SK-N-SH treated with all-trans-retinoic acid at 6 μM for 48 hours (cell line): ENCODE results near the gene S100A8.

Experiments
- ATAC-seq: fragments of 200-7000 bp; cut with Tn5 transposase; 3 replicates; pipeline ENCODE4 v1.9.1; 2020; ENCODE audit warnings: mild to moderate bottlenecking, moderate library complexity
- ARNTL ChIP-seq: fragments of 450-650 bp; formaldehyde crosslinking; IDR thresholded peaks from 2 replicates; pipeline ENCODE4 v1.5.0; 2020; ENCODE audit warnings: low read depth, mild to moderate bottlenecking, moderate library complexity, borderline replicate concordance
- BACH2 ChIP-seq: fragments of 250-450 bp; sonication (Bioruptor Pico); IDR thresholded peaks from 2 replicates; pipeline ENCODE4 v1.9.0; 2021; ENCODE audit warnings: mild to moderate bottlenecking, borderline replicate concordance
- ESRRG ChIP-seq: fragments of 250-450 bp; sonication (Bioruptor Pico); IDR thresholded peaks from 2 replicates; pipeline ENCODE4 v1.6.1; 2021; ENCODE audit warnings: mild to moderate bottlenecking
- GLIS3 ChIP-seq: fragments of 250-450 bp; sonication (Bioruptor Pico); IDR thresholded peaks from 2 replicates; pipeline ENCODE4 v1.5.0; 2020; ENCODE audit warnings: mild to moderate bottlenecking, moderate library complexity
- ISL1 ChIP-seq: fragments of 250-450 bp; sonication (Bioruptor Pico); IDR thresholded peaks from 2 replicates; pipeline ENCODE4 v2.1.2; 2022; ENCODE audit warnings: mild to moderate bottlenecking, moderate library complexity
- PATZ1 ChIP-seq: fragments of 250-450 bp; sonication (Bioruptor Pico); IDR thresholded peaks from 2 replicates; pipeline ENCODE4 v1.8.0; 2020; ENCODE audit warnings: mild to moderate bottlenecking, moderate library complexity, borderline replicate concordance
- POU6F1 ChIP-seq: fragments of 250-450 bp; sonication (Bioruptor Pico); IDR thresholded peaks from 2 replicates; pipeline ENCODE4 v1.8.0; 2021; ENCODE audit warnings: low read depth, mild to moderate bottlenecking, moderate library complexity, borderline replicate concordance
- PPARA ChIP-seq: fragments of 250-450 bp; sonication (Bioruptor Pico); IDR thresholded peaks from 2 replicates; pipeline ENCODE4 v1.5.0; 2020; ENCODE audit warnings: mild to moderate bottlenecking, borderline replicate concordance
- RARB ChIP-seq: fragments of 250-450 bp; sonication (Bioruptor Pico); IDR thresholded peaks from 2 replicates; pipeline ENCODE4 v1.8.0; 2021; ENCODE audit warnings: mild to moderate bottlenecking, moderate library complexity
- TCF4 ChIP-seq: fragments of 250-450 bp; sonication (Bioruptor Pico); IDR thresholded peaks from 2 replicates; pipeline ENCODE4 v1.8.0; 2021; ENCODE audit warnings: mild to moderate bottlenecking, moderate library complexity, borderline replicate concordance
- TOX ChIP-seq: fragments of 250-450 bp; sonication (Bioruptor Pico); IDR thresholded peaks from 2 replicates; pipeline ENCODE4 v1.8.0; 2021; ENCODE audit warnings: mild to moderate bottlenecking, moderate library complexity, borderline replicate concordance
- TSHZ2 ChIP-seq: fragments of 250-450 bp; sonication (Bioruptor Pico); IDR thresholded peaks from 2 replicates; pipeline ENCODE4 v1.5.0; 2020; ENCODE audit warnings: mild to moderate bottlenecking, moderate library complexity
- ZFP3 ChIP-seq: fragments of 250-450 bp; sonication (Bioruptor Pico); IDR thresholded peaks from 2 replicates; pipeline ENCODE4 v1.5.0; 2020; ENCODE audit warnings: mild to moderate bottlenecking, moderate library complexity
- ZFP30 ChIP-seq: fragments of 450-650 bp; formaldehyde crosslinking; IDR thresholded peaks from 2 replicates; pipeline ENCODE4 v1.5.0; 2022; ENCODE audit warnings: mild to moderate bottlenecking, moderate library complexity
- ZNF565 ChIP-seq: fragments of 450-650 bp; formaldehyde crosslinking; conservative IDR thresholded peaks from 2 replicates; pipeline ENCODE4 v1.5.0; 2020; ENCODE audit warnings: low read depth, mild to moderate bottlenecking, moderate library complexity
- ZNF70 ChIP-seq: fragments of 450-650 bp; formaldehyde crosslinking; IDR thresholded peaks from 2 replicates; pipeline ENCODE4 v1.5.0; 2020; ENCODE audit warnings: mild to moderate bottlenecking, moderate library complexity
- ZNF8 ChIP-seq: fragments of 450-650 bp; formaldehyde crosslinking; IDR thresholded peaks from 2 replicates; pipeline ENCODE4 v1.5.0; 2020; ENCODE audit warnings: mild to moderate bottlenecking, moderate library complexity
- TF ChIP-seq, protein P1 (sequence below): fragments of 250-450 bp; sonication (Bioruptor Pico); IDR thresholded peaks from 2 replicates; pipeline ENCODE4 v1.5.1; 2020; ENCODE audit warnings: low read depth, mild to moderate bottlenecking, moderate library complexity

S100A8 gene

GRCh38 chr1:153387001-153387400, 3.9 kb downstream of the S100A8 start:
- ATAC-seq, result no peak
- TF ChIP-seq TCF4 (no peak), ZFP3 (CRISPR knock-in tag) (no peak), TSHZ2 (no peak), TOX (CRISPR knock-in tag) (no peak), PATZ1 (no peak), ESRRG (CRISPR knock-in tag) (no peak), ZNF565 (CRISPR knock-in tag) (no peak), ZNF70 (no peak)
- TF ChIP-seq, protein P1, sequence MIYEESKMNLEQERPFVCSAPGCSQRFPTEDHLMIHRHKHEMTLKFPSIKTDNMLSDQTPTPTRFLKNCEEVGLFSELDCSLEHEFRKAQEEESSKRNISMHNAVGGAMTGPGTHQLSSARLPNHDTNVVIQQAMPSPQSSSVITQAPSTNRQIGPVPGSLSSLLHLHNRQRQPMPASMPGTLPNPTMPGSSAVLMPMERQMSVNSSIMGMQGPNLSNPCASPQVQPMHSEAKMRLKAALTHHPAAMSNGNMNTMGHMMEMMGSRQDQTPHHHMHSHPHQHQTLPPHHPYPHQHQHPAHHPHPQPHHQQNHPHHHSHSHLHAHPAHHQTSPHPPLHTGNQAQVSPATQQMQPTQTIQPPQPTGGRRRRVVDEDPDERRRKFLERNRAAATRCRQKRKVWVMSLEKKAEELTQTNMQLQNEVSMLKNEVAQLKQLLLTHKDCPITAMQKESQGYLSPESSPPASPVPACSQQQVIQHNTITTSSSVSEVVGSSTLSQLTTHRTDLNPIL (CRISPR knock-in tag), result no peak
- TF ChIP-seq, all 23 proteins: peak for 0

- TF ChIP-seq ARNTL (CRISPR knock-in tag), result no peak
- ATAC-seq, result no peak
These were observed 4.4 kb downstream of the S100A8 start for GRCh38 chr1:153386500-153386901.

GRCh38 chr1:153384958-153385580, 5.8 kb downstream of the S100A8 start:
- ATAC-seq, result no peak
- TF ChIP-seq TOX (CRISPR knock-in tag) (no peak), TSHZ2 (no peak), ZFP30 (CRISPR knock-in tag) (no peak), ZNF8 (CRISPR knock-in tag) (no peak), BACH2 (CRISPR knock-in tag) (no peak), TCF4 (no peak), GLIS3 (CRISPR knock-in tag) (no peak)

- ATAC-seq, result no peak
- no peak for TF ChIP-seq TOX (CRISPR knock-in tag)
- no peak for TF ChIP-seq TSHZ2
- TF ChIP-seq ZFP3 (CRISPR knock-in tag), result no peak
- TF ChIP-seq GLIS3 (CRISPR knock-in tag), result no peak
- TF ChIP-seq, protein P1 (CRISPR knock-in tag), result no peak
- no peak for TF ChIP-seq ZNF8 (CRISPR knock-in tag)
- no peak for TF ChIP-seq PPARA (CRISPR knock-in tag)
- TF ChIP-seq ZFP30 (CRISPR knock-in tag), result no peak
- TF ChIP-seq POU6F1 (CRISPR knock-in tag), result no peak
- no peak for TF ChIP-seq ISL1 (CRISPR knock-in tag)
- TF ChIP-seq RARB, result no peak
These were observed 10.2 kb downstream of the S100A8 start for GRCh38 chr1:153380711-153381110.
